Measurements from ENCODE around the gene ATP11B.

ATP11B gene

GRCh38 chr3:182792901-182793662, at the start of gene ATP11B:
TSS of gene ATP11B (plus strand) at chr3:182793504. CDS start at chr3:182793760, 256 bp downstream.
- in situ Hi-C loops (cut with HindIII; ENCODE audit: low sequenced_read_pairs) = no loop called here
- TF ChIP-seq, protein P1, sequence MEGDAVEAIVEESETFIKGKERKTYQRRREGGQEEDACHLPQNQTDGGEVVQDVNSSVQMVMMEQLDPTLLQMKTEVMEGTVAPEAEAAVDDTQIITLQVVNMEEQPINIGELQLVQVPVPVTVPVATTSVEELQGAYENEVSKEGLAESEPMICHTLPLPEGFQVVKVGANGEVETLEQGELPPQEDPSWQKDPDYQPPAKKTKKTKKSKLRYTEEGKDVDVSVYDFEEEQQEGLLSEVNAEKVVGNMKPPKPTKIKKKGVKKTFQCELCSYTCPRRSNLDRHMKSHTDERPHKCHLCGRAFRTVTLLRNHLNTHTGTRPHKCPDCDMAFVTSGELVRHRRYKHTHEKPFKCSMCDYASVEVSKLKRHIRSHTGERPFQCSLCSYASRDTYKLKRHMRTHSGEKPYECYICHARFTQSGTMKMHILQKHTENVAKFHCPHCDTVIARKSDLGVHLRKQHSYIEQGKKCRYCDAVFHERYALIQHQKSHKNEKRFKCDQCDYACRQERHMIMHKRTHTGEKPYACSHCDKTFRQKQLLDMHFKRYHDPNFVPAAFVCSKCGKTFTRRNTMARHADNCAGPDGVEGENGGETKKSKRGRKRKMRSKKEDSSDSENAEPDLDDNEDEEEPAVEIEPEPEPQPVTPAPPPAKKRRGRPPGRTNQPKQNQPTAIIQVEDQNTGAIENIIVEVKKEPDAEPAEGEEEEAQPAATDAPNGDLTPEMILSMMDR (IDR thresholded peaks at IDR 0.05; ENCODE audit: low read depth, low read length) = no peak
- peak; percentile 68 for DNase-seq (ENCODE audit: low read depth, low spot score)
- peak within 1 kb of the TSS; percentile 62 for H3K4me3 ChIP-seq (ENCODE audit: low read depth, low read length)

DNA sequence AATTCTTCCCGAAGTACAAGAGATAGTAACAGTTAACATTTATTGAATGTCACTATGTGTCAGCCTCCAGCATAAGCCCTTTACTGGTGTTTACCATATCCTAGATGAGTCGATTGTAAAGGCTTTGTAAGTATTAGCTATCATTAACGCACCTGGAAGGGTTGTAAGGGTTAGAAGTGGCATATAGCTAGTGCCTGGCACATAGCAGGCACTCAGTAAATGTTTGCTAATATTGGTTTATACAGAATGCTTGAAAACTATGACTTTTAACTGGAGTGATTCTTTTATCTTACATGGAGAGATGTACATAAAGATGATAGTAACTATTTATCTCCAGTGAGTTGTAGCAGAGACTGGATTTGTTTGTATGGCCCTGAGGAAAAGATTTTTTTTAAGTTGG, 46.3 kb upstream of the ATP11B start:
- no peak overlapping the region for H3K4me3 ChIP-seq (ENCODE audit: low read depth, low read length)
- TF ChIP-seq, protein P1 (IDR thresholded peaks at IDR 0.05; ENCODE audit: low read depth, low read length) = no peak
- DNase-seq (ENCODE audit: low read depth, low spot score) = no peak
- in situ Hi-C loops (cut with HindIII; ENCODE audit: low sequenced_read_pairs) = no loop called here

DNA sequence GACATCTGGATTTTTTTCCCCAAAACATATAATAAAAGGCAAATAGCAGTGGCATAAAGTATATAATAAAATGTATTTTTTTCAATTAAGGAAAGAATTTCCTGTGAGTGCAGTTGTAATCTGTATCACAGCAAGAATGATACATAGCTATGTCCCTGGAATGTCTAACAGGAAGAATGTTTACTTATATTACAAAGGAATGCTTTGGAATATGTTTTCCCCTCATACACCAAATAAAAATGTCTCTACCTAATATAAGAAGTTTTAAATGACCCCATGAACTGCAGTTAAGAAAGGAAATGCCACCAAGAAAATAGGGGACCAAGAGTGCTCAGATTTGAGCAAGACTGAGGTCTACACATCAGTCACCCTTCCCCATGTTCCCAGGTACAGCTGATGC, 38.0 kb upstream of the ATP11B start:
- DNase-seq (ENCODE audit: low read depth, low spot score) = peak; percentile 5
- H3K4me3 ChIP-seq (ENCODE audit: low read depth, low read length) = no peak overlapping the region
- TF ChIP-seq, protein P1 (IDR thresholded peaks at IDR 0.05; ENCODE audit: low read depth, low read length) = no peak
- in situ Hi-C loops (cut with HindIII; ENCODE audit: low sequenced_read_pairs) = no loop called here

- no peak overlapping the region for H3K4me3 ChIP-seq (ENCODE audit: low read depth, low read length)
- in situ Hi-C loops (cut with HindIII; ENCODE audit: low sequenced_read_pairs) = no loop called here
- TF ChIP-seq, protein P1 (IDR thresholded peaks at IDR 0.05; ENCODE audit: low read depth, low read length) = no peak
- peak; percentile 22 for DNase-seq (ENCODE audit: low read depth, low spot score)
Observed at GRCh38 chr3:182755712-182756111, 37.6 kb upstream of the ATP11B start.

DNA sequence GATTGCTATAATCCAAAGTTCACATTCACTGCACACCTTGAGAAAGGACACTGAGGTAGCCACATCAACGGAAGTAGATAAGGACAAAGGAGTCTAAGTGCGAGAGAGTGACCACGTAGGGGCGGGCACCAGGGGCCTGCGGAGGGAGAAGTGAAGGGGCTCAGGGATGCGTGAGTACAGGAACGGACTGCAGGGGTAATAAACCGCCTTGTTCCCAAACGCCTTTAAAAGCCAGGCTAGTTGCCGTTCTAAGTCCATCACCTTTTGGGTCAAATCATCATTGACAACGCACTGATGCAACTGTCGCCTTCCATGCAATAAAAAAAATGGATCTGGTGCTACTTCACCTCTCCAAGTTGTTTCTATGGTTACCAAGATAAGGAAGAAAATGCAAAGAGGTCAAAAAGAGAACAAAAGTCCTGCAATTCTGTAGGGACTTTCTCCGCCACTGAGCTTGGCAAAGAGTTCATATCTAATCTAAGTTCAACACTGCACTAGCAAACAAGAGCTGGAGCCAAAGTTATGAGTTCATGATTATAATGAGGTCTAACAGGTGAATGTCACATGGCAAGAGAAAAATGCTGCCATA, 32.6 kb upstream of the ATP11B start:
- in situ Hi-C loops (cut with HindIII; ENCODE audit: low sequenced_read_pairs) = no loop called here
- no peak for DNase-seq (ENCODE audit: low read depth, low spot score)
- H3K4me3 ChIP-seq (ENCODE audit: low read depth, low read length) = no peak overlapping the region
- TF ChIP-seq, protein P1 (IDR thresholded peaks at IDR 0.05; ENCODE audit: low read depth, low read length) = no peak

DNA sequence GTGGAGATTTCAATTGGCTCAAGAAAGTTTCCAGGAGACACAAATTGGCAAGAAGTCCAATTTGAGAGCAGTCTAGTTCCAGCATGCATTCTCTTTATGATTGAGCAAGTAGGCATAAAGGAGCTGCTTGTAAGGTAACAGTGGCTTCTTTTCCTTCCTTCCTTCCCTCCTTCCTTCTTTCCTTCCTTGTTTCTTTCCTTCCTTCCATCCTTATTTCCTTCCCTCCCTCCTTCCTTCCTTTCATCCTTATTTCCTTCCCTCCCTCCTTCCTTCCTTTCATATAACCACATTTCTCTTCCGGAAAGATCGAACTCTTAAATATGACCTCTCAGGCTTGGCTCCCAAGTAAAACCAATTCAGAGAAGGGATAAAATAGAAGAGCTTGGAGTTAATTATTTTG, 29.4 kb upstream of the ATP11B start:
- in situ Hi-C loops (cut with HindIII; ENCODE audit: low sequenced_read_pairs) = no loop called here
- no peak for DNase-seq (ENCODE audit: low read depth, low spot score)
- TF ChIP-seq, protein P1 (IDR thresholded peaks at IDR 0.05; ENCODE audit: low read depth, low read length) = no peak
- no peak overlapping the region for H3K4me3 ChIP-seq (ENCODE audit: low read depth, low read length)

All from astrocyte of the spinal cord (primary cell).